Caki2 (cell line): ENCODE measurements around the gene AP1AR. TPM values are rescaled to one million over a fixed set of nuclear protein-coding genes. Genes with fewer than 3 reads are reported as not detected.
"Not testable (repeated sequence)": the region's sequence is repeated elsewhere in the genome, so short reads cannot be mapped to it uniquely, and the experiment has no call there.

ENCODE experiments used
- DNase-seq: peaks from one replicate; pipeline ENCODE4 v3.0.0-alpha.2; 2015; ENCODE audit warnings: low read depth
- in situ Hi-C: cut with HindIII; loops from 2 replicates; pipeline ENCODE4 v1.10.0; 2016; ENCODE audit warnings: low sequenced_read_pairs, low pct_unique_long_range_greater_than_20kb, mixed read lengths
- total RNA-seq: library from RNA; depleted of rRNA; stranded (reverse); fragments of >200 nt; shearing (Covaris generic); gene quantifications from 2 replicates; pipeline ENCODE4 v1.2.3, GENCODE V29; 2014; ENCODE audit warnings: low replicate concordance; rRNA removed

Gene AP1AR, protein sequence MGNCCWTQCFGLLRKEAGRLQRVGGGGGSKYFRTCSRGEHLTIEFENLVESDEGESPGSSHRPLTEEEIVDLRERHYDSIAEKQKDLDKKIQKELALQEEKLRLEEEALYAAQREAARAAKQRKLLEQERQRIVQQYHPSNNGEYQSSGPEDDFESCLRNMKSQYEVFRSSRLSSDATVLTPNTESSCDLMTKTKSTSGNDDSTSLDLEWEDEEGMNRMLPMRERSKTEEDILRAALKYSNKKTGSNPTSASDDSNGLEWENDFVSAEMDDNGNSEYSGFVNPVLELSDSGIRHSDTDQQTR
- total RNA-seq, result 12.4 and 17.7 TPM in 2 replicates

GRCh38 chr4:112231779-112232713, at the start of gene AP1AR:
TSS of gene AP1AR (plus strand) at chr4:112231787. CDS start at chr4:112232092, 305 bp downstream.
- in situ Hi-C loops, result no loop called here
- peak; percentile 87 for DNase-seq

DNA sequence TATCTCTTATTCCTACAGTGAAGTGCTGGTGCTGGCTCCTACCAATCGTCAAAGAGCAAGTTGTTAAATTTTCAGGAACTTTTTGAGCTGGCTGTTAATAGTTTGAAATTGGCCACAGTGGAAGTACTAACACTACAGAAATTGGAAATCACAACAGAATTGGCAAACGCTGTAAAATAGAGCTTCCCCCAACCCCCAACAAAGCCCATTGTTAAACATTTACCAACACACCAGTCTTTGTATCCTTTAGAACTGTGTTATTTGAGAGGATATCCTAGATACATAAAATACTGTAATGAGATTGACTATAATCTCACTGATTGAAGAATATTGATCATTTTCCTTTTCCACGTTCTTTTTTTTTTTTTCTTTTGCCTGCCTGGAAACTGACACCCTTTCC, 49.0 kb upstream of the AP1AR start:
- in situ Hi-C loops, result no loop called here
- DNase-seq, result no peak

DNA sequence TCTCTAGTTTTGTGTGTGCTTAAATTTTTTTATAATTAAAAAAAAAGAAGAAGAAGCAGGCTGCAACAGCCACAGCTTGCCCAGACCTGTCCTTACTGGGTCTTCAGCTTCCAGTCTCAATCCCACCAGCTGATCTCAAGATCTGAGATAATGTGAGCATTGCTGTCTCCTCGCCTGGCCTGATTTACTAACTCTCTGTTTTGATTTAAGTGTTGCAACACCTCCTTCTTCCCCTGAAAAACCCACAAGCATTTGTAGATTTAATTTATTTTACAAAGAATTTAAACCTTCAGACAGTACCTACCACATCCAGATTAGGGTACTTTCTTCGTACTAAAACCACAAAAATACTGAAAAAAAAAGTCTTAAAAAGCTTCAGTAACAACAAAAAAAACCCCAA, 48.3 kb upstream of the AP1AR start:
- in situ Hi-C loops, result no loop called here
- no peak for DNase-seq

DNA sequence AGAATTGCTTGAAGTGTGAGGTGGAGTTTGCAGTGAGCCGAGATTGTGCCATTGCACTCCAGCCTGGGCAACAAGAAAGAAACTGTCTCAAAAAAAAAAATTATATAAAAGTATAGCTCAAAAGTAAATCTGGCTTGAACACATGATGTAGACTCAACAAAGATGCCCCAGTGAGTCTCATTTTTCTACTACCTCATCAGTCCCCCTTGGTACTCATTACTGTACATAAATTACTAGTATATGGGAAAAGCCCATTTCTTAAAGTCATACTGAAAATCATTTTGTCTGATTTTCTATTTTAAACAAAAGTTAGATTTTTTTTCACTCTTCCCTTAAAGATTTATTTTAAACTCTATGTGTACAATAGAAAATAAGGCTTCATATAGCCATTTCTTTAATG, 47.1 kb upstream of the AP1AR start:
- DNase-seq, result no peak
- in situ Hi-C loops, result no loop called here

DNA sequence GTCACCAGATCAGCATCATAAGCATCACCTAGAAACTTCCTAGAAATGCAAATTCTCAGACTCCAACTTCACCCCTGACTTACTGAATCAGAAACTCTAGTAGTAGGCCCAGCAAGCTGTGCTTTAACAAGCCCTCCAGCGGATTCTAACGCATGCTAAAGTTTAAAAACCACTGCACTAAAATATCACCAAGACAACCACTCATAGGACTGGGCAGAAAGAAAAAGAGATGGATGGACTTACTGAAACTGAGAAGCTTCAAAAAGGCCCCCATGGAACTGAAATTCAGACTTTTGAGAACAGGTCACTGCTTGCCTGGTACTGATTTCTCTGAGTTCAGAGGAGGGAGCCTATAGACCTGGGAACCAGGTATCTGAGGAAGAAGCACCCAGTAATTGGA, 46.3 kb upstream of the AP1AR start:
- DNase-seq, result no peak
- in situ Hi-C loops, result no loop called here

- DNase-seq, result no peak
- in situ Hi-C loops, result no loop called here
Observed at GRCh38 chr4:112185740-112186670, 45.6 kb upstream of the AP1AR start.

DNA sequence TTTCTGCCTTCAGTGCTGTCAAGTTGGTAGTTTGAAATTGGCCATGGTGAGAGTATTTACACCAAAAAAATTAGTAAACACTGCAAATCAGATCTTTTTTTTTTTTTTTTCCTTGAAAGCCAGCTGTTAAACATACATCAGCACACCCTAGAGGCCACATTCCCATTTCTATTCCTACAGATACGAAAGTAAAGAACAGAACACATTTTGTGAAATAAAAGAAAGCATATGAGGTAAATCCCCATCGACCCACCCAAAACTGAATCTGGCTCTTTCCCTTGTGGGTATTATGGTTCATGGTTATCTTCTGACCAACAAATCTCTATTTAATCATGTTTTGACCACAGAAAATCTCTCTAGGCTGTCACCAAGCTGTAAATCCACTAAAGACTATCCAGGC, 41.8 kb upstream of the AP1AR start:
- no peak for DNase-seq
- in situ Hi-C loops, result no loop called here

GRCh38 chr4:112190684-112191083, 40.9 kb upstream of the AP1AR start:
- DNase-seq, result no peak
- in situ Hi-C loops, result no loop called here

DNA sequence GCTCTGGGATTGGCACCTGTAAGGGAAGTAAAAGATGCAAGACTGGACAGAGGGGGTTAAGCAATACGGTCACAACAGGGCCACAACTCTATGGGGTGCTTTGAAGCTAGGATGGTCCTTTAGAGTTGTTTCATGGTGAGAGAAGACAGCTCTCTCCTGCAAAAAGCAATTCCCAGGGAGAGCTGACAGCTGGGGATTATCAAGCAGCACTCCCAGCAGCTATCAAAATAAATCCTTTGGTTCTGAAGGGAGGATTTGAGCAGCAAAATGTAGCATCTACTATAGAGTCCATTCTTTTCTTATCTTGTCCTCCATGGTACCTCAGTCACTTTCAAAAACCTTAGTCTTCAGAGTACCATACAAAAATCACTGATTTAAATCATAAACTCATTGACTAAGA, 35.1 kb upstream of the AP1AR start:
- in situ Hi-C loops, result no loop called here

DNA sequence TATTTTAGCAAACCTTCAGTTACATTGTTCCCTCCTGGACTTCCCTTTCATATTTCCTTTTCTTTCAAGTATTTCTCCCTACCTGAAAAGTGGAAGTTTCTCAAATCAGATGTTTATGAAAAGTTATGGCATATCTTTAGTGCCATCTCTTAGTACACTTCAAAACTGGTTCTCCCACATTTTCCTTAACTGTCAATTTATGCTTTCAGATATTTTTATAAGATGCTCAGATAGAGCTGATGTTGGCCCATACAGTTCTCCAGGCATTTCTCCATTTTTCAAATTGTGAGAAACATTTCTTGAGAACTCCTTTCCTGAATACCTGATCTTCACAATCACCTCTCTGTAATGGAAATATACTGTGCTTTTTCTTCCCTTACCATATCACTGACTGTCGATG, 32.5 kb upstream of the AP1AR start:
- DNase-seq, result no peak
- in situ Hi-C loops, result no loop called here

More for the DNA sequence above, 35.1 kb upstream of the AP1AR start:
- no peak for DNase-seq

DNA sequence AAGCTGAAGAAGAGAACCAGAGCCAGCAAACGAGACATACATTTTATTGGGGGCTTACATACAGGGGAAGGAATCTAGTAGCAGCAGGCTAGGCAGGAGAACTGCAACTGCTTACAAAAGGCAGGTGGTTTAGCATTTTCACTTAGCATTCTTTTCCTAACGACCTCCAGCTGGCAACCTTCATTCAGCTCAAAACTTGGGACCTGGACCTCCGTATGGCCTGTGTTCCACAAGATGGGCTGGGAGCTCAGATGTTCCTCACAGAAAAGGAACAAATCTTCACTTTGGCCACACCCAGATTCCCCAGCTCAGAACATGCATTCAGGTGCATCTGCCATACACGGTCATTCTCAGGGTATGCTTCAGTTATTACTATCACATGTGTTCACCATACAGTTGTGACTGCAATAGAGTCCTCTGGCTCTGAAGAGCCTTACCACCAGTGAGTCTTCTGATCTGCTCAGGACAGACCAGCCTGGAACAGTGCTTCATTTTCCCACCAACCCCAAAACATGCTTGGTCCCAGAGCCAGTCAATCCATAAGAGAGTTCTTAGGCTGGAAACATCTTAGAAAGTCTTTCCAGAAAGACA, 29.6 kb upstream of the AP1AR start:
- no peak for DNase-seq
- in situ Hi-C loops, result no loop called here

DNA sequence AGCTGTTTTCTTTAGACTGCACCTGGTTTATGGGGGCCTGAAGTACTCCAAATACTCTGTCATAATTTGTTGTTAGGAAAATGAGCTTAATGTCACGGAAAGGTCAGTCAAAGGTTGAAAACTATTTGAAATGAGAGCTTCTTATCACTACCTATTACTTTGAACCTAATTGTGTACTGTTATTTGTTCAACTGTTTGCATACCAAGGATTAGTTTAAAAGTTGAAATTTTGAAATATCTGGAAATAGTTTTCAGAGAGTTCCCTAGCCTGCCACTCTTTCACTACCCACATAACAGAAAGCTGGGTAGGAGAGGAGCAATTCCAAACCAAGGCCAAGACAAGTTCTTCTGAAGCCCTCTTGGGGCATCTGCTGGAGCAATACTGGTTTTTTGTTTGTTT, 28.0 kb upstream of the AP1AR start:
- no peak for DNase-seq
- in situ Hi-C loops, result no loop called here

GRCh38 chr4:112206431-112206830, 25.2 kb upstream of the AP1AR start:
- in situ Hi-C loops, result no loop called here
- DNase-seq, result no peak

DNA sequence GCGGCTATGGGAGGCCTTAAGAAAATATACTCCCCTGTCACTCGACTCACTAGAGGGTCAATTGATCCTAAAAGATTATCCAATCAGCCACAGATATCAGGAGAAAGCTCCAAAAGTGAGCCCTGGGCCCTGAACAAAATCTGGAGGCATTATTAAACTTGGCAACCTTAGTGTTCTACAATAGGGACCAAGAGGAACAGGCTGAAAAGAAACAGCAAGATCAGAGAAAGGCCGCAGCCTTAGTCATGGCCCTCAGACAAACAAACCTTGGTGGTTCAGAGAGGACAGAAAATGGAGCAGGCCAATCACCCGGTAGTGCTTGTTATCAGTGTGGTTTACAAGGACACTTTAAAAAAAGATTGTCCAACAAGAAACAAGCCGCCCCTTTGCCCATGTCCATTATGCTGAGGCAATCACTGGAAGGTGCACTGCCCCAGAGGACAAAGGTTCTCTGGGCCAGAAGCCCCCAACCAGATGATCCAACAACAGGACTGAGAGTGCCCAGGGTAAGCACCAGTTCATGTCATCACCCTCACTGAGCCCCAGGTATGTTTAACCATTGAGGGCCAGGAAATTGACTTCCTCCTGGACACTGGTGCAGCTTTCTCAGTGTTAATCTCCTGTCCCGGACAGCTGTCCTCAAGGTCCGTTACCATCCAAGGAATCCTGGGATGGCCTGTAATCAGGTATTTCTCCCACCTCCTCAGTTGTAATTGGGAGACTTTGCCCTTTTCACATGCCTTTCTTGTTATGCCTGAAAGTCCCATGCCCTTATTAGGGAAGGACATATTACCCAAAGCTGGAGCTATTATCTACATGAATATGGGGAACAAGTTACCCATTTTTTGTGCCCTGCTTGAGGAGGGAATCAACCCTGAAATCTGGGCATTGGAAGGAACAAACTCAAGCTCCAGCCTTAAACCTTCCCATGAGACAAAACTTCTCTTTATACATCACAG, 23.2 kb upstream of the AP1AR start:
- in situ Hi-C loops, DNase-seq: not testable (repeated sequence)

- no peak for DNase-seq
- in situ Hi-C loops, result no loop called here
Observed at GRCh38 chr4:112210777-112211176, 20.8 kb upstream of the AP1AR start.

DNA sequence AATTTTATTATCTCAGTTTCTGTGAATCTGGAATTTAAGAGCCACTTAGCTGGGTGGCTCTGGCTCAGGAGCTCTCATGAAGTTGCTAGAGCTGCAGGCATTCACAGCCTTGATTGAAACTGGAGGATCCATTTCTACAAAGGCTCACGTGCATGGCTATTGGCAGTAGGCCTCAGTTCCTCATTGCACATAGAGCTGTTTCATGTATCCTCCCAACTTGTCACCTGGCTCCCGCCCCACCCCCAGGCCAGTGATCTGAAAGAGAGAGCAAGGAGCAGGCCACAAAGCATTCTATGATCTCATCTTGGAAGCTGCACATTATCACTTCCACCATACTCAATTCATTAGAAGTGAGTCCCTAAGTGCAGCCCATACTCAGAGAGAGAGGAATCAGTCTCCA, 18.5 kb upstream of the AP1AR start:
- no peak for DNase-seq
- in situ Hi-C loops, result no loop called here

GRCh38 chr4:112213856-112214255, 17.7 kb upstream of the AP1AR start:
- in situ Hi-C loops, result no loop called here
- no peak for DNase-seq
